ENCODE results near the gene CDC42BPB.
A peak's percentile ranks its signal among the peaks of the same experiment; 100 is the strongest.

The CDC42BPB gene, protein sequence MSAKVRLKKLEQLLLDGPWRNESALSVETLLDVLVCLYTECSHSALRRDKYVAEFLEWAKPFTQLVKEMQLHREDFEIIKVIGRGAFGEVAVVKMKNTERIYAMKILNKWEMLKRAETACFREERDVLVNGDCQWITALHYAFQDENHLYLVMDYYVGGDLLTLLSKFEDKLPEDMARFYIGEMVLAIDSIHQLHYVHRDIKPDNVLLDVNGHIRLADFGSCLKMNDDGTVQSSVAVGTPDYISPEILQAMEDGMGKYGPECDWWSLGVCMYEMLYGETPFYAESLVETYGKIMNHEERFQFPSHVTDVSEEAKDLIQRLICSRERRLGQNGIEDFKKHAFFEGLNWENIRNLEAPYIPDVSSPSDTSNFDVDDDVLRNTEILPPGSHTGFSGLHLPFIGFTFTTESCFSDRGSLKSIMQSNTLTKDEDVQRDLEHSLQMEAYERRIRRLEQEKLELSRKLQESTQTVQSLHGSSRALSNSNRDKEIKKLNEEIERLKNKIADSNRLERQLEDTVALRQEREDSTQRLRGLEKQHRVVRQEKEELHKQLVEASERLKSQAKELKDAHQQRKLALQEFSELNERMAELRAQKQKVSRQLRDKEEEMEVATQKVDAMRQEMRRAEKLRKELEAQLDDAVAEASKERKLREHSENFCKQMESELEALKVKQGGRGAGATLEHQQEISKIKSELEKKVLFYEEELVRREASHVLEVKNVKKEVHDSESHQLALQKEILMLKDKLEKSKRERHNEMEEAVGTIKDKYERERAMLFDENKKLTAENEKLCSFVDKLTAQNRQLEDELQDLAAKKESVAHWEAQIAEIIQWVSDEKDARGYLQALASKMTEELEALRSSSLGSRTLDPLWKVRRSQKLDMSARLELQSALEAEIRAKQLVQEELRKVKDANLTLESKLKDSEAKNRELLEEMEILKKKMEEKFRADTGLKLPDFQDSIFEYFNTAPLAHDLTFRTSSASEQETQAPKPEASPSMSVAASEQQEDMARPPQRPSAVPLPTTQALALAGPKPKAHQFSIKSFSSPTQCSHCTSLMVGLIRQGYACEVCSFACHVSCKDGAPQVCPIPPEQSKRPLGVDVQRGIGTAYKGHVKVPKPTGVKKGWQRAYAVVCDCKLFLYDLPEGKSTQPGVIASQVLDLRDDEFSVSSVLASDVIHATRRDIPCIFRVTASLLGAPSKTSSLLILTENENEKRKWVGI (N-terminal part only)

DNA sequence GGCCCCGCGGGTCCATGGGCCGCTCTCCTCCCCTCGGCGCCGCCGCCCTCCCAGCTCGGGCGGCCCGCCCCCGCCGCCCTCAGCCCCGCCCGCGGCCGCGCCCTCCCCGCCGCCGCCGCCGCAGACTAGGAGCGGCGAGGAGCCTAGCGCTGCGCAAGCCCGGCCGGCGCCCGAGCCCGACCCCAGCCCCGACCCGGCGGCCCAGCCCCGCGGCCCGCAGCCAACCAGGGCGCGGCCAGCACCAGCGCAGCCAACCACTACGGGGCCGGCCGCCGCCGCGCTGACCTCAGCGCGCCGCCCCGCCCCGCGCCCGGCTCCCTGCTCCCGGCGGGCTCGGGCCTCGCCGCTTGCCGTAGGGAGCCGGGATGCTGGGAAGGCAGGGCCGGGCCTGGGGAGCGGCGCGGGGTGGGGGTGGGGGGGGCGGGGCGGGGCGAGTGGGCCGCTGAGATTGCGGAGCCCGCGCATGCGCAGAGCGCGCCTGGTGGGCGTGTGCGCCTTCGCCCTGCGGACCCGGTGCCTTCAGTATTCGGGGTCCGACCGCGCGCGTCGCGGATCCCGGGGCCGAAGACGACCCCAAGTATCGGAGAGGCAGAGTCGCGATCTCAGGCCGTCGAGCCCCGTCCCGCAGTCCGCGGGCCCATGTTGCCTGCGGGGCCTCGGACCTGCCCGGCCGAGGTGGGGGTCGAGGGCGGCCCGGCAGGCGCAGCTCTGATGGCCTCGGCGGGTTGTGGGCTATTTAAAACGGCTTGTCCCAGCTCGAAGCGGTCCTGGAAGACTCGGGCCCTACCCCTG lies at the start of gene CDC42BPB:
Gene CDC42BPB (minus strand): TSS at position 178 of the 792 bp plus-strand sequence. CDS start 376 bp downstream, outside the sequence.
- DNase-seq: peak; percentile 45

DNA sequence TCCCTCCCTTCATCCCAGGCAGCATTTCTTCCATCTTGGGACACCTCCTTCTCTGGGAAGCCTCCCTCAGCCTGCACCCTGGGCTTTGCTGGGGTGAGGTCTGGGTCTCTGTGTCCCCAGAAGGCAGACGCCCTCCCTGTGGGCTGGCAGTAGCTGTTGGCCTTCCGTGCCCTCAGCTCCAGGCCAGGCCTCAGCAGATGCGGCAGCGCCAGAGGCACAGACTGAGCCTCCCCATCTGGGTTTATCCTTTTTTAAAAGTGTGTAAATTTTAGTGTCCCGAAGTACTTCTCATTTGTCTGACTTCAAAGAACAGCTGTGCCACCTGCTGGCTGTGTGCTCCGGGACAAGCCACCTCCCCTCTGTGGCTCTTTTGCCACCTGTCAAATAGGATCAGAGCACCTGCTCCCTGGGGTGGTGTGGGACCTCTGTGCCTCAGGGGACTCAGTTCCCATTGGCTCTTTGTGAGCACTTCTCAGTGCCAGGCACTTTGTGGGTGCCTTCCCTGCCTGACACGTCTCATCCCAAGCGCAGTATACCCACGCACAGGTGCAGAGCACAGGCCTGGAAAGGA lies 48.3 kb upstream of the CDC42BPB start:
- DNase-seq: no peak

DNA sequence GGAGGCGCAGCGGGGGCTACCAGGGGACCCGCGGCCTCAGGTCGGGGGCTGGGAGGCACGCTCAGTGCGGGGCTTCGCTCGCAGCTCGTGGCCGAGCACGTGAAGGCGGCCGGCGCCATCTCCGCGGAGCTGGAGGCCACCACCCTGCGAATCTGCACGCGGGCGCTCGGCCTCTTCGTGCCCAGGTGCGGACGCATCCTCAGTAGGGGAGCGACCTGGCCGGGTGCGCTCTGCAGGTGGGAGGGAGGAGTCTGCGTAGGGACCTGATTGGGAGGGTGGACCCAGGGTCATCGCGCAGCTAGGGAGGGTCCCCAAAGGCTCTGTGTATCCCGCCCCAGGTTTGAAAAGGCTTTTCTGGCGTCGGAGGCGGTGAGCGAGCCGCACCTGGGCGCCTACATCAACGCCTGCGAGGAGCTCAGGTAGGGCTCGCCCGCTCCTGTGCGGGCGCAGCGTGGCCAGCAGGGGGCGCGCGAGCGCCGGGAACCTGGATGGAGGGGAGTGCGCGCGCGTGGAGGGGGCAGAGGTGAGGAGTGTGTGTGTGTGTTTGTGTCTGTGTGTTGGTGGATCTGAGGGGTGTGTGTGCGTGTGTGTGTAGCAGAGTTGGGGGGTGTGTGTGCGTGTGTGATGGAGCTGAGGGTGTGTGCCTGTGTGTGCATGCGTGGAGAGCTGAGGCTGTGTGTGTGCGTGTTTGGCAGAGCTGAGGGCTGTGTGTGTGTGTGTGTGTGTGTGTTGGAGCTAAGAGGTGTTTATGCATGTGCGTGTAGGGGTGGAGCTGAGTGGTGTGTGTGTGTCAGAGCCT lies 47.5 kb upstream of the CDC42BPB start:
- peak; percentile 71 for DNase-seq

DNA sequence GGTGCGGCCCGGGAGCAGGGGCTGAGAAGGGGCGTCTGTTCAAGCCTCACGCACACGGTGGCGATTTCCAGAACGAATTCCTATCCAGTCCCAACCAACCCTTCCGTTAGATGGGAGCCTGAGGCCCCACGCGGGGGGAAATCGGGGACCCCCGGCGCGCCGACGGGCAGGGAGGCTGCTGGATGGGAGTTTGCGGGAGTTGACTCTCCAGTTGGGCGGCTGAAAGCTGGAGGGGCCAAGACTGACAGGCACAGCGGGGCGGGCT lies 47.0 kb upstream of the CDC42BPB start:
- DNase-seq: no peak

DNA sequence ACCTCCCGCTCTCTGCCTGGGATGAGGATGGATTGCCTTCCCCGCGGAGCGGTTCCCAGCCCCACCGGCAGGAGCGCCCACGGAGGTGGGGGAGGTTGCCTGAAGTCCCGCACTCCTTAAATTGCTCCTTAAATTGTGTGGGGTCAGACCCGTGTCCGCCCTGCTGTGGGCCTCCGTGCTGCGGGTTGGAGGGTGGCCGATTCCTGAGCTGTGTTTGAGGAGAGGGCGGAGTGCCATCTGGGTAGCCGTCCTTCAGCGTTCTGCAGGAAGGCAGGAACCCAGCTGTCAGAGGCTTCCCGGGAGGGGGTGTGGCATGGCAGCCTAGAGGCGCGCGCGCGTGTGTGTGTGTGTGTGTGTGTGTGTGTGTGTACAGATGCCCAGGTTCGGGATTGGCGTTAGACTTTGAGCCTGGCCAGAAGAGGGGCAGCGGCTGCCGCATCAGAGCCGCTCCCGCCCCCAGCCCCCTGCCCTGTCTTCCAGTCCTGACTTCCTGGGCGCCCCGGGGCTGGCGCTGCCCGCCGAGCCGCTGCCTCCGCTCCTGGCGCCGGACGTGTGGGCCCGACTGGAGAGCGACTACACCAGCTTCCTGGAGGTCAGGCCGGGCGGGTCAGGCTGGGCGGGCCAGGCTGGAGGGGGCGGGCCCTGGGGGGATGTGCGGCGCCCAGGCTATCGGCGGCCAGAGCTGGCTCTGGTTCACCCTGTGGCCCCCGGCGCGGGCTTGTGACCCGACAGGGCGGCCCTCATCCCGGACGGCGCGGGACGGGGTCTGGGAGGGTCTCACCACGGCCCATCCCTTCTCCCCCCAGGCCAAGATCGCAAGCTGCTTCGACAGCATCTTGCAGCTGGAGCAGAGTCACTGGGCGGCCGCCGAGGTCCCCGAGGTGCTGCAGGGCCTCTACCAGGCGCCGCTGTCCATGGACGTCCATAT lies 46.4 kb upstream of the CDC42BPB start:
- no peak for DNase-seq

DNA sequence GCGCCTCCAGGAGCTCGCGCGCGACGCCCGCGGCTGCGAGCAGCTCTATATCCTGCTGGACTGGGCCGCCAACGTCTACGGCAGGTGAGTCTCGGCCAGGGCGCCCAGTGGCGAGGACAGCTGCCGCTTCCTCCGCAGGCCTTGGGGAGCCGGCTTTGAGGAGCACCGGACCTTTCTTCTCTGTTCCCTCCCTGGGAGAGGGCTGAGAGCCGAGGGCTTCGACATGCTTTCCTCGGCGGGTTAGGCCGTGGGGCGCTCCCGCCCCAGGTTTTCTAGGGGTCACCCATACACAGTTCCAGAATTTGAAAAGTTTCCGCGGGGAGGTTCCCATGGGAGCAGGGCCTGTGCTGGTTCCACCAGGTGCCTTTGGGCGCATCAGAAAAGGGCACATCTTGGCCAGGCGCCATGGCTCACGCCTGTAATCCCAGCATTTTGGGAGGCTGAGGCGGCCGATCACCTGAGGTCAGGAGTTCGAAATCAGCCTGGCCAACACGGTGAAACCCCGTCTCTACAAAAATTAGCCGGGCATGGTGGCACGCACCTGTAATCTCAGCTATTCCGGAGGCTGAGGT lies 45.4 kb upstream of the CDC42BPB start:
- DNase-seq: no peak

DNA sequence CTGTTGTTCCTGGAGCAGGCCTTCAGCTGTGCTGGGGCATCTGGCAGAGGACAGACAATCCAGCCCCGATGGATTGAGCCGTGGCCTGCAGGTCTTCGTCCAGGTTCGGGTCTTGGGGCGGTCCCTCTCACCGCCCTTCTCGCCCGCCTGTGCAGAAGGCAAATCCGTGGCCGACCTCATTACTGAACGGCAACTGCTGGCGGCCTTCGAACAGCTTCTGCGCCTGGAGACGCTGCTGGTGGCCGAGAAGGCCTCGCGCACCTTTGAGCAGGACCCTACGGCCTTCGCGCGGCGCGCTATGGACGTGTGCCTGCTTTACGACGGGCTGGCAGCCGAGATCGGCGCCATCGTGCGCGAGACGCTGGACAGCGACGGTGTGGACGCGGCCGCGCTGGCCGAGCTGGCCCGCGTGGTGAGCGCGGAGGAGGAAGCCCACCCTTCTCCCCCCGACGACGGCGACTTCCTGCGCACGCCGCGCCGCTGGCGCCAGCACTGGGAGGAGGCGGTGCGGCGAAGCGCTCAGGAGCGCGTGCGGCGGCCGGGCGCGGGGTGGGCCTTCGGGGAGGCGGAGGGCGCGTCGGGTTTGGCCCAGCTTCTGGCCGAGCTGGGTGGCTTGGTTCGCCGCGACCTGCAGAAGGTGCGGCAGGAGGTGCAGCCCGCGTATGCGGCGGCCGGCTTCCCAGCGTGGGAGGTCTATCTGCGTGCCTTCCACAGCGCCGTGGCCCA lies 44.8 kb upstream of the CDC42BPB start:
- DNase-seq: no peak

DNA sequence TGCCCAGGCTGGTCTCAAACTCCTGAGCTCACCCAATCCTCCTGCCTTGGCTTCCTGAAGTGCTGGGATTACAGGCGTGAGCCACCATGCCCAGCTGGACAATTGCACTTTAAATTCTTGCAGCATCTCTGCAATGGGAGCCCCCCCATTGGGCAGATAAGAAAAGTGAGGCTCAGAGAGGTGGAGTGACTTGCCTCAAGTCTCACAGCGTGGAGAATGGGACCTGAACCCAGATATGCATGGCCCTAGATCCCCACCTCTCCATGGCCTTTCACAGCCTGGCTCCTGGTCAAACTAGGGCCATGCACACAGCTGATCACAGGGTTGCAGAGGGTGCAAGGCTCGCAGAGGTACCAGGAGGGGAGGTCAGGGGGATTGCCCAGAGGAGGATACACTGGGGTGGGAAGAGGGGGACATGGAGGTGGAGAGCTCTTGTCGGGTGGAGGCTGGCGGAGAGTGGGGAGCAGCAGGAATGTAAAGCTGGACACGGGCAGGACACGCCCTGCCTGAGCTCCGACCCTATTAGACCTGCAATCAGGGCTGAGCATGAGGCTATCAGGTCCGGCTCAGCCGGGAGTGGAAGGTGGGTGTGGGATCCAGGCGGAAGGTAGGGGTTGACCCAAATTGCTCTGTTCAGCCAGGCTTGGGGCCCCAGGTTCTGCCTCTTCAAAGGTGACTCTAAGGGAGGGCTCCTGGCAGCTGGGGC lies 44.1 kb upstream of the CDC42BPB start:
- no peak for DNase-seq

DNA sequence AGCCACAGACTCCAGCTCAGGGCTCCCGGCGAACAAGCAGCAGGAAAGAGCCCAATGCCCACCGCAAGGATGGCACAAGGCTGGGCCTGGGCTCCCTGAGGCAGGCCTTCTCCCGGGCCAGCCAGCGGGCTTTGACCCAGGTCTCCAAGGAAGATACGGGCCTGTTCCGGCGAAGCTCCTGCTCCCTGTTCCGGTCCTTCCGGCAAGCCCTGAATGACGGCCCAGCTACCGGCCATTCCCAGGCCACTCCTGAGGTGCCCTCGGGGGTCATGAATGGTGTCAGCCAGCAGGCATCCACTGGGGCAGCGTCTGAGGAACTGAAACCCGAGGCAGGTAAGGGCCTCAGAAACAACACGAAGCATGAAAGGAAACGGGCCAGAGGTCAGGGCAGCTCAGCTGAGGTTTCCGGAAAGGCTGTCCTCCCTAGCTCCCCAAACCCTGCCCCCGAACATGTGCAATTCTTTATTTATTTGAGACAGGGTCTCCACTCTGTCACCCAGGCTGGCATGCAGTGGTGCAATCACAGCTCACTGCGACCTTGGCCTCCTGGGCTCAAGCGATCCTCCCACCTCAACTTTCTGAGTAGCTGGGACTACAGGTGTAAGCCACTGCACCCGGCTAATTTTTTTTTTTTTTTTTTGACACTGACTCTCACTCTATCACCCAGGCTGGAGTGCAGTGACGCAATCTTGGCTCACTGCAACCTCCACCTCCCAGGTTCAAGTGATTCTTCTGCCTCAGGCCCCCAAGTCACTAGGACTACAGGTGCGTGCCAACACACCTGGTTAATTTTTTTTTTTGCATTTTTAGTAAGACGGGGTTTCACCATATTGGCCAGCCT lies 43.2 kb upstream of the CDC42BPB start:
- no peak for DNase-seq

DNA sequence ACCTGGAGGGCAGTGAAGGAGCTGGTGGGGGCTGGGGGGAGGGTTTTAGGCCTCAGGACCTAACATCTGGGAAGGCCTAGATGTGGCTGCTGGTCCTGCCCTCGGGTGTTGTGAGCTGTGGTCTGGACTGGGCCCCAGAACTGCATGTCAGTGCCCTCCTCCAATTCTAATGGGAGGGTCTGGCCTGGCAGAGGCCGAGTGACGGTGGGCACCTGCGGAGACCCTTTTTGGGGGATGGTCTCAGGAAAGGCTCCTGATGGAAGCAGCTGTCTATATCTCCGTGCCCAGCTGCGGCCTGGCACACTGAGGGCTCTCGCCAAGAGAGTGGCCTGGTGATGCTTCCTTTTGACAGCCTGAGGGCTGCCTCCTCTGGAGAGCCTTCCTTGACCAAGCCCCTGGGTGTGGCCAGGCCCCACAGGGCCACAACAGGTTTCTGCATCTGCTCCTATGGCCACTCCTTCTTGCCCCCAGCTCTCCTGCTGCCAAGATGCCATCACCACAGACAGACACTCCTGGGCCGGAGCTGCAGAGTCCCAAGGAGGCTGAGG lies 42.5 kb upstream of the CDC42BPB start:
- no peak for DNase-seq

DNA sequence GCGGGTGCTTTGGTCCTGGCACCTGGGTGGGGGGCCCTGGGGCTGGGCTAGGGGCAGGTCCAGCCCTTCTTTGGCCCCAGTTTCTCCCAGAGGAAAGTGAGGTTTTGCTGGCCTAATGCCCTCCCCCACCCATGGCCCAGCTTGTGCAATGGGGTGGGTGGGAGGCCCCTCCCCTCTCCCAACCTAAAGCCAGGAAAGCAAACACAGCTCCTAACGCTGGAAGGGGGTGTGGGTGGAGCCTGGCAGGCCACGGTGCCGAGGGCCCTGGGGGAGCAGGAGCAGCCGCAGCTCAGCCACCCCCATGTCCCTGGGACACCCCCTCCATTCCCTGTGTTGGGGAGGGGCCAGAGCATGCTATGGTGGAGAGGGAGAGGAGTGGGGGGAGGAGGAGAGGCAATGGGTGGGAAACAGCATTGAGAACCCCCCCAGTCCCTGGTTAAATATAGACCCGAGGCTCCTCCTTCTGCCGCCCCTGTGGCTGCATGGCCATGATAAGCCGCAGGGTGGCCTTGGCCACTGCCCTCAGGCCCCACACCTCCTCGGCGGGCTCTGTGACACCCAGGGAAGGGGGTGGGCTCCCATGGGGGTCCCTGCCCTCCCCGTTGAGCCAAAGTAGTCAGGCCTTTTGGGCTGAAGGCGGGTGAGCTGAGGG lies 41.9 kb upstream of the CDC42BPB start:
- no peak for DNase-seq

DNA sequence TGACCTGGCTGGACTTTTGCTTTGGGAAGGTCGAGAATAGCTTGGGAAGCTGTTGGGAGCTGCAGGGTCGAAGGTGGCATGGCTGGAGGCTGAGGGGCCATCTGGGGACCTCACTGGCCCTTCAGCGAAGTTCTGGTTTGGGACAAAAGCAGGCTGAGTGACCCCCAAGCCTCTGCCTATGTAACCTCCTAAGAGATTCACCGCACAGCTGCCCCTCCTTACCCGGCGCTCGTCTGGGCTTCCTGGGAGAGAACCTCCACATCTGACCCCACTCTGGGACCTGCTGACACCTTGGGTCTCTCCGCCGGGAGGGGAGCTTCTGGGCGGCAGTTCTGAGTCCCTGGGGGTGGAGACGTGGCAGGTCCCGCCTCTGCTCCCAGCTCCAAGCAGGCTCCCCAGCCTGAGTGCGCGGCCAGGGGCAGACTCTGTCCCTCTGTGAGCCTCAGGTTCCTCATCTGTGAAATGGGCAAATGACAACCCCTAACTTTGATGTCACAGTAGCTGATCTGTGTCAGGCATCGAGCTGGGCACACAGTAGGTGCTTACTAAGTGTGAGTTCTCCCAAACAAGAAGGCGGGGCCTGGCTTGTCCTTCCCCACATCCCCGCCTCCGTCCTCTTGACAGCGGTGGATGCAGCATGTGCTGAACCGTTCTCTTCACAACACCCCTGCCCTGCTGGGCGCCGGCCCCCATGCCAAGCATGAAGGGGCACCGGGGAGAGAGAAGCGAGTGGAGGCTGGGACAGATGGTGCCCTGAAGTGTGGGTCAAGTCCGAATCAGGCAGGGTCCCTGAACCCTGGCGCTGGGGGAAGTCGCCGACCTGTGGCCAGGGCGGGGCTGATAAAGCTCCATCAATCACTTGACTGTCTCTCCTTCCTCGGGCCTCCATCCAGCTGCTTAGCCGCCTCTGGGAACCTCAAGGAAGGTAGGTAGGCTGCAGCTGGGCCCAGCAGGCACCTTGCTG lies 40.9 kb upstream of the CDC42BPB start:
- no peak for DNase-seq

DNA sequence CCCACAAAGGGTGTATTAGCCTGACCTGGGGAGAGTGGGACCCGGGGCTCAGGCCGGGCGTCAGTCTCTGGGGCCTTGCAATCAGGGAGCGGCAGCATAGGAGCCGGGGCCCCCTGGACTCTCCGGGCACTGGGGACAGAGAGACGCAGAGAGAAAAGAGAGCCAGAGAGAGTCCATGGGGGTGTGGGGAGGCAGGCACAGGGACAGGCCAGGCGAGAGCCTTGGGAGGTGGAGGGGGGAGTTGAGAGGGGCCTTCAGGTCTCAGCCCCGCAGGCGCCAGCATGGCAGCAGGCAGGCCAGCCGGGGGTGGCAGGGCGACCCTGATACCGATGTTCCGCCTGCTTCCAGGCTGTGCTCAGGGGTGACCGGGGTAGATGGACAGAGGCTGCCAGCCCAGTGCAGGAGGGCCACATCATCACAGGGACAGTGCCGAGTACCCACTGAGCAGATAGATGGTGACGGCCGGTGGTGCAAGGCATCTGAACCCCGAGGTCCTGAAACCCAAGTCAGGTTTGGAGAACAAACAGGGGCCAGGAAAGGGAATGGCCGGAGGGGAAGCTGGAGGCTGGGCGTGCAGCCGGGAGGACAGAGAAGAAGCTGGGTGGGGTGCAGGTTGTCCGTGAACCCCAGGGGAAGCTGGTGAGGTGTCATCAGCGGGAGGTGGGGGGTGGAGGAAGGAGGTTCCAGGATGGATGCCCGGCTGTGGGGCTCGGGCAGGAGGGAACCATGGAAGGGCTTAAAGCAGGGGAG lies 40.1 kb upstream of the CDC42BPB start:
- no peak for DNase-seq

DNA sequence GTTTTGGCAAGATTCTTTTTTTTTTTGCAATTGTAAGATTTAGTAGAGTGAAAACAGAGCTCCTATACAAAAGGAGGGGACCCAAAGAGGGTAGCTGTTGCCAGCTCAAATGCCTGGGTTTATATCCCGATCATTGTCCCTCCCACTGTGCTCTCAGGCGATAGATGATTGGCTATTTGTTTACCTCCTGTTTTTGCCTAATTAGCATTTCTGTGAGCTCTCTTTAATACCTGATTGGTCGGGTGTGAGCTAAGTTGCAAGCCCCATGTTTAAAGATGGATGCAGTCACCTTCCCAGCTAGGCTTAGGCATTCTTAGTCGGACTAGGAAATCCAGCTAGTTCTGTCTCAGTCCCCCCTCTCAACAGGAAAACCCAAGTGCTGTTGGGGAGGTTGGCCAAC lies 39.0 kb upstream of the CDC42BPB start:
- no peak for DNase-seq

Measured in stimulated activated CD4-positive, alpha-beta T cell treated with anti-CD3 and anti-CD28 coated beads, Interleukin-4, amount 100 ng/mL, for 24 hours (primary cell).